ENCODE measurements around the gene KRTAP24-1.

KRTAP24-1 gene

GRCh38 chr21:30245061-30245460 lies 37.7 kb downstream of the KRTAP24-1 start:
- no peaks in the 10 kb centered on the region for H4K20me1 ChIP-seq (ENCODE audit: insufficient read depth, low read length)
- no peak overlapping the region for H3K27ac ChIP-seq (ENCODE audit: low read depth, low read length, poor library complexity, severe bottlenecking)
- H3K4me2 ChIP-seq (ENCODE audit: low read length): no peak overlapping the region
- no peaks in the 10 kb centered on the region for H3K36me3 ChIP-seq (ENCODE audit: insufficient read depth, low read length)
- H2AFZ ChIP-seq (ENCODE audit: low read length): no peak overlapping the region
- no peak for TF ChIP-seq CTCF (IDR thresholded peaks at IDR 0.05; ENCODE audit: low read length)
- no peak overlapping the region for H3K4me3 ChIP-seq (ENCODE audit: low read depth, low read length, poor library complexity, severe bottlenecking)
- no peaks in the 10 kb centered on the region for H3K27me3 ChIP-seq (ENCODE audit: insufficient read depth, low read length)
- H3K79me2 ChIP-seq (ENCODE audit: insufficient read depth, low read length): no peaks in the 10 kb centered on the region
- H3K9me3 ChIP-seq (ENCODE audit: low read length): no peaks in the 10 kb centered on the region
- no peak overlapping the region for H3K9ac ChIP-seq (ENCODE audit: low read length)
- no peaks in the 10 kb centered on the region for H3K9me2 ChIP-seq (ENCODE audit: low read depth, low read length)
- no peaks in the 10 kb centered on the region for H3F3A ChIP-seq (ENCODE audit: insufficient read depth, low read length)
- no peaks in the 10 kb centered on the region for H3K4me1 ChIP-seq (ENCODE audit: insufficient read depth, low read length, severe bottlenecking)

- H3K79me2 ChIP-seq (ENCODE audit: insufficient read depth, low read length): no peaks in the 10 kb centered on the region
- H3K4me3 ChIP-seq (ENCODE audit: low read depth, low read length, poor library complexity, severe bottlenecking): no peak overlapping the region
- no peaks in the 10 kb centered on the region for H3K9me2 ChIP-seq (ENCODE audit: low read depth, low read length)
- no peaks in the 10 kb centered on the region for H3K27me3 ChIP-seq (ENCODE audit: insufficient read depth, low read length)
- no peaks in the 10 kb centered on the region for H3K36me3 ChIP-seq (ENCODE audit: insufficient read depth, low read length)
- H2AFZ ChIP-seq (ENCODE audit: low read length): no peak overlapping the region
- H3K4me2 ChIP-seq (ENCODE audit: low read length): no peak overlapping the region
- H3F3A ChIP-seq (ENCODE audit: insufficient read depth, low read length): no peaks in the 10 kb centered on the region
- H3K4me1 ChIP-seq (ENCODE audit: insufficient read depth, low read length, severe bottlenecking): no peaks in the 10 kb centered on the region
- no peak for TF ChIP-seq EZH2 (IDR thresholded peaks at IDR 0.05; ENCODE audit: borderline replicate concordance, low read length)
- TF ChIP-seq CTCF (IDR thresholded peaks at IDR 0.05; ENCODE audit: low read length): no peak
- H3K9me3 ChIP-seq (ENCODE audit: low read length): no peaks in the 10 kb centered on the region
- no peaks in the 10 kb centered on the region for H4K20me1 ChIP-seq (ENCODE audit: insufficient read depth, low read length)
- no peak overlapping the region for H3K27ac ChIP-seq (ENCODE audit: low read depth, low read length, poor library complexity, severe bottlenecking)
- no peak overlapping the region for H3K9ac ChIP-seq (ENCODE audit: low read length)
These were observed 39.1 kb downstream of the KRTAP24-1 start for GRCh38 chr21:30243691-30244090.

GRCh38 chr21:30240661-30241060 lies 42.1 kb downstream of the KRTAP24-1 start:
- H2AFZ ChIP-seq (ENCODE audit: low read length): no peak overlapping the region
- H3K9me3 ChIP-seq (ENCODE audit: low read length): no peaks in the 10 kb centered on the region
- H3K4me3 ChIP-seq (ENCODE audit: low read depth, low read length, poor library complexity, severe bottlenecking): no peak overlapping the region
- no peak overlapping the region for H3K4me2 ChIP-seq (ENCODE audit: low read length)
- no peaks in the 10 kb centered on the region for H3K9me2 ChIP-seq (ENCODE audit: low read depth, low read length)
- no peak overlapping the region for H3K9ac ChIP-seq (ENCODE audit: low read length)
- TF ChIP-seq CTCF (IDR thresholded peaks at IDR 0.05; ENCODE audit: low read length): no peak
- no peak for TF ChIP-seq EZH2 (IDR thresholded peaks at IDR 0.05; ENCODE audit: borderline replicate concordance, low read length)
- no peaks in the 10 kb centered on the region for H3K36me3 ChIP-seq (ENCODE audit: insufficient read depth, low read length)
- H4K20me1 ChIP-seq (ENCODE audit: insufficient read depth, low read length): no peaks in the 10 kb centered on the region
- H3K4me1 ChIP-seq (ENCODE audit: insufficient read depth, low read length, severe bottlenecking): no peaks in the 10 kb centered on the region
- no peak overlapping the region for H3K27ac ChIP-seq (ENCODE audit: low read depth, low read length, poor library complexity, severe bottlenecking)
- H3K79me2 ChIP-seq (ENCODE audit: insufficient read depth, low read length): no peaks in the 10 kb centered on the region
- no peaks in the 10 kb centered on the region for H3K27me3 ChIP-seq (ENCODE audit: insufficient read depth, low read length)
- H3F3A ChIP-seq (ENCODE audit: insufficient read depth, low read length): no peaks in the 10 kb centered on the region

Measured in OCI-LY1 (cell line).